ENCODE results near the gene IFI44L.

The IFI44L gene

DNA sequence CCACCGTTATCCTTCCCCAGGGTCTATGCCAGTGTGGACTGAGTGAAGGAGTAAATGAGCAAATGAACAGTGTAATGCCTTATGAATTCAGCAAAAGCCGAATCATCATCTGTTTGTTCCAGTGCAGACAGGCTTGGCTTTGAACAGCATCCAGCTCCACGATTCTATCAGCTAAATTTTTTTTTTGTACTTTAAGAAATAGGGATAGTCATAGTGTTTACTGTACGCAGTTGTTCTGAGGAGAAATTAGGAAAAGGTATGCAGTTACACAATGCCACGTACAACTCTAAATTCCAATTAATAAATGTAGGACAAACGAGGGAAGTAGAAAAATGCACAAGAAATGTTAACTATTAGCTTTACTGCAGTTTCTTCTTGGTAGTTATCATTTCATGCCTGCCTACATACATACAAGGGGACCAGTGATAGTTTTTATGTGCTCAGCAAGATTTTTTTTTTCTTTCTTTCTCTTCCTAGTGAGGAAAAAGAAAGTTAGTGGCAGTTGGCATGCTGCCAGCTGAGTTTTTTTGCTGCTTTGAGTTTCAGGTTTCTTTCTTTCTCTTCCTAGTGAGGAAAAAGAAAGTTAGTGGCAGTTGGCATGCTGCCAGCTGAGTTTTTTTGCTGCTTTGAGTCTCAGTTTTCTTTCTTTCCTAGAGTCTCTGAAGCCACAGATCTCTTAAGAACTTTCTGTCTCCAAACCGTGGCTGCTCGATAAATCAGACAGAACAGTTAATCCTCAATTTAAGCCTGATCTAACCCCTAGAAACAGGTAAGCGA, at the start of gene IFI44L:
TSS of gene IFI44L (plus strand) at position 646 of the 777 bp plus-strand sequence. CDS start 7,468 bp downstream, outside the sequence.
- peak; percentile 10 for DNase-seq (ENCODE audit: low read depth, low spot score)

DNA sequence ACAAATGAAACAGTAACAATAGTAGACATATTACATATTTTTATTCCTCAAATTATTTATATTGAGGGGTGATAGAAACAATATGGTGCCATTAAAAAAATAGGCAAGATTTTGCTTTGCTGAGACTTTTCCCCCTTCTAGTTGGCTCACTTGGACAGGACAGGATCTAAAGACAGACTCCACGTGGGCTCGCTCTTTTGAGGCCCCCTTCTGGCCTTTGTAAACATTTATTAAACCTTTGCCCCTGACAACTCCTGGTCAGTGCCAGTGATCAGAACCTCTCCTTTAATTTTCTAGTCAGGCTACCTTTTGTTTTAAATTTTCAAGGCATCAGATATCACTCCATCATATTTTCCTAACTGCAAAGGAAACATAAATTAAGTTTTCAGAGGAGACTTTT, 49.7 kb upstream of the IFI44L start:
- DNase-seq (ENCODE audit: low read depth, low spot score), result no peak

DNA sequence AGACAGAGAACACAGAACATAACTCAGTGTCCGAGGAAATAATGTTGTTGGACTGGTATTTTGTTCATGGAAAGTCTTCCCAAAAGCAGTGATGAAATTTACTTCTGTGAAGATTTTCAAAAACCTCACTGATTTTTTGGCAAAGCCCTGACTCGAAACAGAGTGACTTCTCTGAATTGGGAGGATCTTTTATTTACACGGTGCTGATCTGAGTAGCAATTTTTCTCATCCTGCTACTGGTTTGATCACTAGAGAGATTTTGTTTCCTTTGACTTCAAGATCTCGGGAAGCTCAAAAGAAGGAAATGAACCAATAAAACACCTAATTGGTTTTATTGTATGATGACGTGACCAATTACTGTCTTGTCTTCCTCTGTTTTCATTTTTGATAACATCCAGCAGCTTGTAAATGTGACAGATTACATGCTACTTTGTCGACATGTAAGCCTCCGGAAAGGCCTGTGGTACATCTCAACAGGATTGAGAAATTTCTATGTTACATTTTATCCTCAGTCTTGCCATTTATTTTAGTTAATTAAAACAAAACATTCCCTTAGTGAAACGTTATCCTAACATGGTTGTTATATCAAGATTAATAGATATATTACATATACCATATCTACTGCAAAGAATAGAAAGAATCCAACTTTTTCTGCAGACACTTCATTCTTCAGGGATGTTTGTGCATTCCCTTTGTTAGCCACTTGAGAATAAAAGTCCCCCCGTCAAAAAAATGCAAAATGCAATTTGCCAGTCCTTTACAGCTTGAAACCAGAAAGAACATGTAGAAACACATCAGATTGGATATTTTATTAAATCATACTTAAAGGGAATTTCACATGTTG, 42.8 kb upstream of the IFI44L start:
- no peak for DNase-seq (ENCODE audit: low read depth, low spot score)

DNA sequence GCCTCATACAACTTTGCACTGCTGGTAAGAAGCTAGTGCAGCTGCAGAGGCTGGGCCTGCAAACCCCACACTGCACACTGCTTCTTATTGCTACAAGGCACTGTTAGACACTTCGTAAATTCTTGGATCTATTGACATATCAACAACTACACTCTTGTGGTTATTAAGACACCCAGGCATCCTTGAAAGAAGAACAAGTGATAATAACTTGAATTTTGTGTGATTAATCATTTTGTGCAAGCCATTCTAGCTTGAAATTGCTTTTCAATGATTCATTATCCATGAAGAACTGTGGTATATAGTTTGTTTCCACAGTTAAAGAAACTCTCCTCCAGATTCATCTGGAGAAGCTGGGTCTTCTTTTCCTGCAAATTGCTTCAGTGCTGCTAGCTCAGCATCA, 33.7 kb upstream of the IFI44L start:
- no peak for DNase-seq (ENCODE audit: low read depth, low spot score)

DNA sequence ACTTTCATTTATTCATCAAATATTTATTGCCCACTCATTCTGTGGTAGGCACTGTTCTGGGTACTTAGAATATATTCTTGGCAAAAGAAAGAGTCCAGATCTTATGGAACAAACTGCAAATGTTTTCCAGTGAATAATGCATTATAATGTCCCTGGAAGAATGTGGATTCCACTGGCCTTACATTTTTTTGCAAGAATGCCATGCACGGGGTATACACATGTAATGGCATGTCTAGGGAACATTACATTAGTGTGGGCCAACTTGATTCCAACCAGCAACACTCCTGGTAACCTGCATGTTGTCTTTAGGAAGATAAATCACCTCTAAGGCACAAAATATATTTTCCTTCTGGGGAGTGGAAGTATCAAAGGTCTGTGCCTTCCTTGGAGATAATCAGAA, 33.0 kb upstream of the IFI44L start:
- no peak for DNase-seq (ENCODE audit: low read depth, low spot score)

DNA sequence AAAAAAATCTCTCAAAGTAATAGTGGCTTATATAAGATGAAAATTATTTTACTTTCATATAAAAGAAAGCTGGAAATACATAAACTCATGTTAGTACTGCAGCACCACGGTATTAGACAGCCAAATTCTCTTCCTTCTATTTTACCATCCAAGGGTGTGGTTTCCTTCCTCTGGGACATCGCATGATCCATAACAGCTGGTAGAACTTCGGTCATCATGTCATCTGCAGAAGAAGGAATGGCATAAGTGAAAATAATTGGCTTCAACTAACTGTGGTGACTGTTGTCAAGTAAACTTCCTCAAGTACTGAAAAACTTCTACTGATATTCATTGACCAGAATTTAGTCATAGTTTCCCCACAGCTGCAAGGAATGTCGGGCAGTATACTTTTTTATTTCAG, 28.3 kb upstream of the IFI44L start:
- no peak for DNase-seq (ENCODE audit: low read depth, low spot score)

DNA sequence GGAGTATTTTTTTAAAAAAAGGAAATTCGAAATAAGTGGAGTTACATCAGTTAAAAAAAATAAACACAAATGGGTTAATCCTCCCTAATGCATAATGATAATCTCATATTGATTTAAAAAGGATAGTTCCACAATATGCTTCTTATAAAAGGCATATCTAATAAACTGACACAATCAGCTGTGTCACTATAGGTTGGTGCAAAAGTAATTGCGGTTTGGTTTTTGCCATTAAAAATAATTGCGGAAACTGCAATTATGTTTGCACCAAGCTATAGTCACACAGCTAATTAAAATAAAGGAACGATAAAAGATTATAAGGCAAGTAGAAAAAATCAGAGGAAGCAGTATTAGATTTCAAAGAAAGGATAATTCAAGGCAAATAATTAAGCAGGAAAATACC, 21.0 kb upstream of the IFI44L start:
- no peak for DNase-seq (ENCODE audit: low read depth, low spot score)

DNA sequence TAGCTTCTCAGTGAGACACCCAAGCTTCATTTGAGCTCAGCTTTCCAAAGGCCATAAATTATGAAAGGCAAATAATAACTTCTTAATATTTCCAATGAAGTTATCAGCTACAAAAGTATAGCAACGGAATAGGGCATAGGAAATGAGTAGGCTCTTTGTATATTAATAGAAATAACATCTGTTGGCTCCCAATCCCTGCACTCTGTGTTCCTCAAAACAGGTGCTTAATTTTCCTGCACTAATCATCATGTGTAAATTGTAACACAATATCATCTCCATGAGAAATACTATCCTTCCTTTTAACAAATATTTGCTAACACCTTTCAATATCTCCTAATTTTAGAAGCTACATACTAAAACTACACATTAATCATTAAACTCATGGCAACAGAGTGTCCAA, 19.2 kb upstream of the IFI44L start:
- DNase-seq (ENCODE audit: low read depth, low spot score), result no peak

DNA sequence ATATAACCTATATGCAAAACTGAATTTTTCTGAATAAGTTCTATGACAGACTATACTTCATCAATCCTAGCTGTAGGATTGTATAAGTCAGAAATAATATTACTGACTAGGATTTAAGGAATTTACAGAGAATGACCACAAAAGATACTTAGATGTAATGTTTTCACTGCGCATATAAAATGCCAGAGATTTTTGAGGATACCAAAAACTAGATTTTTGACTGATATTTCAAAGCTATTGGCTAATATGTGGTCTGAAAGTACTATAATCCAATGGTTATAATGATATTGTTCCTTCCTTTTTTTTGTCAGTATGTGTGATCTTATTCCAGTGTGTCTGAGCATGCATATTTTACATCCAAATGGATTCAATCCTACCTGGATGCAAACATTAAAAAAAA, 17.0 kb upstream of the IFI44L start:
- no peak for DNase-seq (ENCODE audit: low read depth, low spot score)

DNA sequence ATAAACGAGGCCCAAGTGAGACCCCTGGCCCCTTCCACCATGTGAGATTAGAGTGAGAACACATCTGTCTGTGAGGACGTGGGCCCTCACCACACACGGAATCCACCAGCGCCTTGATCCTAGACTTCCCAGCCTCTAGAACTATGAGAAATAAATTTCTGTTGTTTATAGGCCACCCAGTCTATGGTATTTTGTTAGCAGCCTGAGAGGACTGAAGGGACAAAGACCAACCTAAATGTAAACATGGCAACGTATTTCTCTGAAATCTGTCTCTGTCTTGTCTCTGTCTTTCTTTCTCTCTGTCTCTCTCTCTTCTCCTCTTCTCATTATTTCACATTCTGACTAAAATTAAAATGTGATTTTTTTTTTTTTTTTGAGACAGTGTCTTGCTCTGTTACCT, 15.6 kb upstream of the IFI44L start:
- DNase-seq (ENCODE audit: low read depth, low spot score), result no peak

DNA sequence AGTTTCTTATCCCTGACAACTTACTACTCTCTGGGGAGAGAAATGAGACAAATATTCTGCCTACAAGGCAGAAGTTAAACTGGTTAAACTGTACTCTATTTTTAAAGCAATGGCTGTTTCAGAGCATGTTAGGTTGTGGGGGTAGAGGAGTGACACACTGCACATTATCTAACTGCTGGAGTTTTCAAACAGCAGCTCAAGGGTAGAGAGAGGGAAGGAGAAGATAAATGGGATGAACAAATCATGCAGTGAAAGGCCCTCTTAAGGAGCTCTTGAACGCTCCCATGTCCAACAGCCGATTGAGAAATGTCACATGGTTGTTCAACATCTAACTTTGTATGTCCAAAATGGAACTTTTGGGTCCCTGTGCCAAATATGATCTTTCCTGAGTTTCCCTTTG, 14.0 kb upstream of the IFI44L start:
- DNase-seq (ENCODE audit: low read depth, low spot score), result no peak

DNA sequence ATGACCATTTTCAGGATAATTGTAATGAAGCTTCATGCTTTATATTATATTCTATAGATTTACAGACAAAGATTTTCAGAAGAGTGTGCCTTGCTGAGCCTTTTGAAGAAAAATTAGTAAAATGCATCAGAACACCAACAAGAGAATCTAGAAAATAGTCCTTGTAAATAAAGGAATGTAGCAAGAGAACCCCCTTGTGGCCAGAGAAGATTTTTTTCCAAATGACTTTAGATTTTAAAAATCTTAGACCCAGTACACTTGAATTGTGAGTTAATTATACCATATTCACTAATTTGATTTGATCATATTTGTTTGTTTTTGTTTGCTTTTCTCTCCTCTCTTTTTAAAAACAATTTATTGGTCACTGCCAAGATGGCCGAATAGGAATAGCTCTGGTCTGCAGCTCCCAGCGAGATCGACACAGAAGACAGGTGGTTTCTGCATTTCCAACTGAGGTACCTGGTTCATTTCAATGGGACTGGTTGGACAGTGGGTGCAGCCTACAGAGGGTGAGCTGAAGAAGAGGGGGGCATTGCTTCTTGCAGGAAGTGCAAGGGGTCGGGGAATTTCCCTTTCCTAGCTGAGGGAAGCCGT, 12.8 kb upstream of the IFI44L start:
- DNase-seq (ENCODE audit: low read depth, low spot score), result no peak

DNA sequence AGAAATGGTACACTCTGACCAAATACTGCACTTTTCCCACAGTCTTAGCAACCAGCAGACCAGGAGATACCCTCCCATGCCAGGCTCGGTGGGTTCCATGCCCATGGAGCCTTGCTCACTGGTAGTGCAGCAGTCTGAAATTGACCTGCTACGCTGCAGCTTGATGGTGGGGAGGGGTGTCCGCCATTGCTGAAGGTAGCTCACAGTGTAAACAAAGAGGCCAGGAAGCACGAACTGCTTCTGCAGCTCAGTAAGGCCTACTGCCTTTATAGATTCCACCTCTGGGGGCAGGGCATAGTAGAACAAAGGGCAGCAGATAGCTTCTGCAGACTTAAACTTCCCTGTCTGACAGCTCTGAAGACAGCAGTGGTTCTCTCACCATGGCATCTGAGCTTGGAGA, 12.3 kb upstream of the IFI44L start:
- DNase-seq (ENCODE audit: low read depth, low spot score), result no peak

DNA sequence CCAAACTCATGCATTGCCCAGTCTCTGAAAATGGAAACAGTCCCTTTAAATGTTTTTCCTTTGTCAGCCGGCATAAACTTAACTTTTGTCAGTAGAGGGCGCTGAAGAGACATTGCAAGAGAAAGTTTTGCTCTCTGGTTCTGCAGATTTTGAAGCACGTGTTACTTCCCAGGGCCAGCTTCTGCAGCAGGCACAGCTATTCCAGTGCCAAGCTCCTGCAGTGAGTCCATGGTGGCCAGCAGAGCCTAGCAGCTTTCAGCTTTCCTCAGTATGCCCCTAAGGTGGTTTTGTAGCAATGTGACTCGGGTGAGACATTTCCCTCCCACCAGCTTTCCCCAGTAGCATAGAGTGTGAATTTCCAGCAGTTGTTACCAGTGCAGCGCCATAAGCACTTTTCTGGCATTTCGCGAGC, 2.6 kb upstream of the IFI44L start:
- peak; percentile 17 for DNase-seq (ENCODE audit: low read depth, low spot score)

DNA sequence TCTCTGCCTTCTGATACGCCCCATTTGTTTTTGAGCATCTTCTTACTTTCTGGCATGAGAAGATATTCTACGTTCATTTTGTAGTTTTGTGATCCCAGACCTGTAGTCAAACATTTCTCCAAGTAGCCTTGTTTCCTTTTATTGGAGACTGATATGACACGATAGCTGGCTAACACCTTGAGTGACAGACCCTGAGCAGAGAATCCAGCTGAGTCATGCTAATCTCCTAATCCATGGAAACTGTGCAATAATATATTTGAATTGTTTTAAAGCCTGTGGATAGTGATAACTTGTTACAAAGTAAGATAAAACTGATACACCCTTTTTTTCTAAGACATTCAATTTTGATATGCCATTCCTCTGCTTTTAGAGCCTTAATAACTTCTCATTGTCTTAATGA, 1.2 kb upstream of the IFI44L start:
- DNase-seq (ENCODE audit: low read depth, low spot score), result no peak

DNA sequence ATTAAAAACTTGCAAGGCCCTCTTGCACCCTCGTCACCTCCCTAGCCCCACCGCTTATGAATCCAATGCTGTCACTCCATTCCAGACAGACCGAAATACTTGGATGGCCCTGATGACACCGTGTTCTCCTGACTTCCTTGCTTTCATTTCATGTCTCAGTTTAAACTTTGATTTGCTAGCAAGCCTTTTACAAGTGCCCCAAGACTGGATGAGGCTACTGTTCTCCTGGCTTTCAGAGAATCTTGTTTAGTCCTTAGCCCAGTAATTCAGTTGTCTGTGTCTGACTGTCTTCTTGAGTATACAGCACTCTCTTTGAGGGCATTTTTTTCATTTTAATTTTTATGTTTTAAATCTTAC, 824 bp upstream of the IFI44L start:
- DNase-seq (ENCODE audit: low read depth, low spot score), result no peak

DNA sequence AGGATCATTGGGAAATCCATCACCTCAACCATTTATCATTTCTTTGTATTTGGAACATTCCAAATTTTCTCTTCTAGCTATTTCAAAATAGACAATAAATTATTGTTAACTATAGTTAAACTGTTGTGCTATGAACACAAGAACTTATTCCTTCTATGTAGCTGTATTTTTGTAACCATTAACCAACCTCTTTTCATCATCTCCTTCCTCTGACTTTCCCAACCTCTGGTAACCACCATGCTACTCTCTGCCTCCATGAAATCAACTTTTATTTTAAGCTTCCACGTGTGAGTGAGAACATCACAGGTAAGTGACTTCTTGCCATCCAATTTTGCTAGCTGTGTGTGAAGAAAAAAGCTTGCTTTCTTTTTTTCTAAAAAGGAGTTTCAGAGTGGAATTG, 418 bp downstream of the IFI44L start:
- DNase-seq (ENCODE audit: low read depth, low spot score), result no peak

DNA sequence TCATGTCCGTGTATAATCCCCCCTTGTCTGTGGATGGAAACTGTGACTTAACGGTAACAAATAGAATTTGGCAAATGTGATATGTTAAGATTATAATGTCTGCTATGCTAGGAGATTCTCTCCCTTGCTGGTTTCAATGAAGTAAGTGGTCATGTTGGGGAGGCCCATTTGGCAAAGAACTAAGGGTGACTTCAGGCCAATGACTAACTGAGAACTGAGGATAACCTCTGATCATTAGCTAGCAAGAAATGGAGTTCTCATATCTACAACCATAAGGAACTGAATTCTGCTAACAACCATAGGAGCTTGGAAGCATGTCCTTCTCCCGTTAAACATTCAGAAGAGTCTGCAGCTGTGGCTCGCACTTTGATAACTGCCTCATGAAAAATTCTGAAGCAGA, 2.3 kb downstream of the IFI44L start:
- no peak for DNase-seq (ENCODE audit: low read depth, low spot score)

DNA sequence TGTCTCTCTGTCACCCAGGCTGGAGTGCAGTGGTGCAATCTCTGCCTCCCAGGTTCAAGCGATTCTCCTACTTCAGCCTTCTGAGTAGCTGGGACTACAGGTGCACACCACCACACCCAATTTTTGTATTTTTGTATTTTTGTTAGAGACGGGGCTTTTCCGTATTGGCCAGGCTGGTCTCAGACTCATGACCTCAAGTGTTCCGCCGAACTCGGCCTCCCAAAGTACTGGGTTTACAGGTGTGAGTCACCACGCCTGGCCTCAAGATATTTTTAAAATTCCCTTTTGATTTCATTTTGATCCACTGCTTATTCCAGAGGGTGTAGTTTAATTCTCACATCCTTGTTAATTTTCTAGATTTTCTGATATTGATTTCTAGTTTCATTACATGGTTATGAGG, 3.8 kb downstream of the IFI44L start:
- no peak for DNase-seq (ENCODE audit: low read depth, low spot score)

DNA sequence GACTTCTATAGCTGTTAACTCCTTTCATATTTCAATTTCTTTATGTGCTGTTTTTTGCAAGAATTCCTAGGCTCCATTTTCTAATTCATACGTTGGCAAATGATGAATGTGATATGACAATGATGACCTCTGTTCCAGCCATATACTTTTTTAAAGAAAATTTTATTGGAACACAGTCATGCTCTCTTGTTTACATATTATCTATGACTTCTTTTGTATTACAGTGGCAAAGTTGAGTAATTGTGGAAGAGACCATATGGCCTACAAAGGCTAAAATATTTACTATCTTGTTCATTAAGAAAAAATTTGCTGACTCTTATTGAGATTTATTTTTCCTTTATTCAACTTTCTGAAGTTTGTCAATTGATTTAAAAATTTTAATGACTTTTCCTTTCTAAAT, 7.1 kb downstream of the IFI44L start:
- no peak for DNase-seq (ENCODE audit: low read depth, low spot score)

DNA sequence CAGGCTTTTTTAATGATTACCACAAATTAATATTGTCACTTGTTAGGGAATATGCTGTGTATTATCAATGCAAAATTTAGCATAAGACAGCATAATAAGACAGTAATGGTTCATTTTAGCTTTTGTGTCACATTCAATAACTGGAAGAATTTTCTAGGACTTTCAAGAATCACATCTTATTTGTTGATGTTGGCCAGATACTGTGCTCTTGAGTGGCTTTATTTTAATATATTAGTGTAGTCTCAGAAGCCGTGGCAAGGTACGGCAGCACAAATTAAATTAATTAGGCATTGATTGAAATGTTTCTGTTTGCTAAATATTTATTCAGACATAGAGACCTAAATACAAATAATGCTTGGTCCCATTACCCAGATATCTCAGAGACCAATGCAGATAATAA, 10.4 kb downstream of the IFI44L start:
- DNase-seq (ENCODE audit: low read depth, low spot score), result no peak

DNA sequence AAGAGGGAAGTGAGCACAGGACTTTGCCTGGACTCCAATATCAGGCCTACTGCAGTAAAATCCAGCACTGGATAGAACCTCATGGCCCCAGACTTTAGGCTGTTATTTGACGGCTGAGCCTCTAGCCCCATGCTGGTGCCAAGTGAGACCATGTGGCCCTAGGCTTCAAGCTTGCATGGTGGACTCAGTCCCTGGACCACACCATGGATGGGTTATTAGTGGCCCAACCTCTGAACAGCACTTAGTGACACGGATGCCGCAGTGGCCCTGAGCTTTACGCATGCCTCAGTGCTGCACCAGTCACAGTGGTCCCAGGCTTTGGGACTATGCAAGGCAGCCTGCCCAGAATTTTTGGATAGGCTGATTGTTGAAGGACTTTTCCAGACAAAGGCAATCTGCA, 13.0 kb downstream of the IFI44L start:
- DNase-seq (ENCODE audit: low read depth, low spot score), result no peak

DNA sequence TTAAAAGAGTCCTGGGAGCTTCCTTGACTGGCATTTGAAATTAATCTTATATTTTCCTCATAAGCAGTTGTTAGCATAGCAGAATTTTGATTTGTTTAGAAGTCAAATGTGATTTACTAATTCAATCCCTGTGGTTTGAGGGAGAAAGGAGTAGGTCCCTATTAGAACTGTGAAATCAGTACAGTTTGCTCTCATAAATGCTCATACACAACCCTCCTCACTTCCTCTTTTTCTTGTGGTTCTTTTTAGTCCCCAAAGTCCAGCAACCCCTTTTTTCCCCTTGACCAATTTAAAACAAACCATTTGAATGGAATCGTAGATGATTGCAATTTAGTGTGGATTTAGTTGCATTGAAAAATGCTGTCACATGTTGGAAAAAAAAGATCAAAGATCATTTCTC, 20.2 kb downstream of the IFI44L start:
- DNase-seq (ENCODE audit: low read depth, low spot score), result no peak

Measured in activated CD4-positive, CD25-positive, alpha-beta regulatory T cell treated with anti-CD3 and anti-CD28 coated beads, Interleukin-2, amount 50 U/mL, for 16 hours (primary cell).